GM21737 (cell line): Measurements from ENCODE around the gene CSTF2T.

Experiments used
- ATAC-seq: cut with Tn5 transposase; IDR thresholded peaks from one replicate; pipeline ENCODE4 v1.9.1; 2021; ENCODE audit warnings: mild to moderate bottlenecking, moderate library complexity; ENCODE audit not compliant: unreplicated experiment

Gene CSTF2T

DNA sequence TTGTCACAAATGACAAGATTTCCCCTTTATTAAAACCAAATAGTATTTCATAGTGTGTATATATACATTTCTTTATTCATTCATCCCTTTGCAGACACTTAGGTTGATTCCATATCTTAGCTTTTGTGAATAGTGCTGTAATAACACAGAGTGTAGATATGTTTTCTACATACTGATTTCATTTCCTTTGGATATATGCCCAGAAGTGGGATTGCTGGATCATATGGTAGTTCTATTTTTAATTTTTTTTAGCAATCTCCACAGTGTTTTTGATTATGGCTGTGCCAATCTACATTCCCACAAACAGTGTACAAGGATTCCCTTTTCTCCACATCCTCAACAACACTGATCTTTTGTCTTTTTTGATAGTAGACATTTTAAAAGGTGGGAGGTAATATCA, 46.4 kb downstream of the CSTF2T start:
- no peak for ATAC-seq

- no peak for ATAC-seq
Measured at GRCh38 chr10:51651063-51651462, 48.3 kb downstream of the CSTF2T start.

DNA sequence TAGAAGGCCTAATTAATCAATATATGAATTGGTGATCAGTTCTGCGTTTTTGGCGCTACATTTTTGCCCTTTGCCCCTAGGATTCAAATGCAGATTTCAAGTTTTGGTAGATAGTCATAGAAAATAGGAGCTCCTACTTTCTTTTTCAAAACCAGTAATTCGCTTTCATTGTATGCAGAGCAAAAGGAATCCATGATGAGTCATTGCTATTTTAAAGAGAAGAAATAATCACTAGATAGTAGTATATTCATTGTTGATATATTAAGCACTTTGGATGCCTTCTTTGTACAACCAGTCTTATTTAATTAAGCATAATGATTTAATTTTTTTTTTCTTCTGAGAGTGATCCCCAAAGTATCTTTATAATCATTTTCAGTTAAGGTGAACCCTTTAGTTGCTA, 50.3 kb downstream of the CSTF2T start:
- no peak for ATAC-seq
